Neural progenitor cell (in vitro differentiated cells): Measurements from ENCODE around the gene TOGARAM1. TPM values are rescaled to one million over a fixed set of nuclear protein-coding genes. Genes with fewer than 3 reads are reported as not detected.
A peak's percentile ranks its signal among the peaks of the same experiment; 100 is the strongest.

Experiments used
- DNase-seq: peaks from one replicate; pipeline ENCODE4 v3.0.0-alpha.2; 2016; ENCODE audit warnings: low spot score
- H2AFZ ChIP-seq: fragments of 200-600 bp; sonication (generic); replicated peaks from 2 replicates; pipeline ENCODE4 v1.6.1; 2016; ENCODE audit warnings: antibody characterized with exemption
- H3F3A ChIP-seq: fragments of 200-600 bp; sonication (generic); 2 replicates; pipeline ENCODE4 v1.6.1; 2016; ENCODE audit warnings: antibody characterized with exemption, low read depth
- H3K27ac ChIP-seq: fragments of 200-600 bp; sonication (generic); 2 replicates; pipeline ENCODE4 v1.5.1; 2016; ENCODE audit warnings: mild to moderate bottlenecking
- H3K27me3 ChIP-seq: fragments of 200-600 bp; sonication (generic); 2 replicates; pipeline ENCODE4 v1.6.1; 2016; ENCODE audit warnings: mild to moderate bottlenecking, moderate library complexity
- H3K36me3 ChIP-seq: fragments of 200-600 bp; sonication (generic); 2 replicates; pipeline ENCODE4 v1.5.1; 2016
- H3K4me1 ChIP-seq: fragments of 200-600 bp; sonication (generic); 2 replicates; pipeline ENCODE4 v1.6.1; 2016; ENCODE audit warnings: mixed run types
- H3K4me2 ChIP-seq: fragments of 200-600 bp; sonication (generic); 2 replicates; pipeline ENCODE4 v1.6.1; 2016
- H3K4me3 ChIP-seq: fragments of 200-600 bp; sonication (generic); 2 replicates; pipeline ENCODE4 v1.5.1; 2016
- H3K79me2 ChIP-seq: fragments of 200-600 bp; sonication (generic); 2 replicates; pipeline ENCODE4 v1.6.1; 2016; ENCODE audit warnings: low read depth
- H3K9ac ChIP-seq: fragments of 200-600 bp; sonication (generic); 2 replicates; pipeline ENCODE4 v1.6.1; 2016
- H3K9me3 ChIP-seq: fragments of 200-600 bp; sonication (generic); 2 replicates; pipeline ENCODE4 v1.5.1; 2016; ENCODE audit warnings: low read depth
- H4K20me1 ChIP-seq: fragments of 200-600 bp; sonication (generic); 2 replicates; pipeline ENCODE4 v1.6.1; 2016; ENCODE audit warnings: low read depth
- H3K27ac Mint-ChIP-seq: 3 replicates; pipeline ENCODE4 v1.8.0; 2021; ENCODE audit warnings: mixed read lengths
- H3K27me3 Mint-ChIP-seq: 2 replicates; pipeline ENCODE4 v1.8.0; 2022; ENCODE audit warnings: low read depth, mild to moderate bottlenecking, inconsistent platforms, moderate library complexity, mixed read lengths; ENCODE audit not compliant: insufficient read depth
- H3K36me3 Mint-ChIP-seq: 3 replicates; pipeline ENCODE4 v1.8.0; 2021; ENCODE audit warnings: mixed read lengths
- H3K4me1 Mint-ChIP-seq: 3 replicates; pipeline ENCODE4 v1.8.0; 2021; ENCODE audit warnings: mixed read lengths
- H3K4me3 Mint-ChIP-seq: 3 replicates; pipeline ENCODE4 v1.8.0; 2021; ENCODE audit warnings: mild to moderate bottlenecking, moderate library complexity, mixed read lengths
- H3K9me3 Mint-ChIP-seq: 3 replicates; pipeline ENCODE4 v1.8.0; 2020; ENCODE audit warnings: mixed read lengths
- EZH2 ChIP-seq: fragments of 200-600 bp; sonication (generic); IDR thresholded peaks from 2 replicates; pipeline ENCODE4 v1.6.1; 2017; ENCODE audit warnings: antibody characterized with exemption, mild to moderate bottlenecking, moderate library complexity
- EZH2phosphoT487 ChIP-seq: fragments of 200-600 bp; sonication (generic); IDR thresholded peaks from 2 replicates; pipeline ENCODE4 v1.6.1; 2017; ENCODE audit warnings: antibody characterized with exemption
- total RNA-seq: library from RNA; depleted of rRNA; stranded (reverse); fragments of >200 nt; gene quantifications from 2 replicates; pipeline ENCODE4 v1.2.3, GENCODE V29; 2015; ENCODE audit warnings: low replicate concordance
- TF ChIP-seq, protein P1 (sequence below): fragments of 200-600 bp; sonication (generic); IDR thresholded peaks from 2 replicates; pipeline ENCODE4 v1.5.1; 2017; ENCODE audit warnings: antibody characterized with exemption, mild to moderate bottlenecking

Gene TOGARAM1
- total RNA-seq, 1 donor from 2014 or later, result 23.1 TPM

DNA sequence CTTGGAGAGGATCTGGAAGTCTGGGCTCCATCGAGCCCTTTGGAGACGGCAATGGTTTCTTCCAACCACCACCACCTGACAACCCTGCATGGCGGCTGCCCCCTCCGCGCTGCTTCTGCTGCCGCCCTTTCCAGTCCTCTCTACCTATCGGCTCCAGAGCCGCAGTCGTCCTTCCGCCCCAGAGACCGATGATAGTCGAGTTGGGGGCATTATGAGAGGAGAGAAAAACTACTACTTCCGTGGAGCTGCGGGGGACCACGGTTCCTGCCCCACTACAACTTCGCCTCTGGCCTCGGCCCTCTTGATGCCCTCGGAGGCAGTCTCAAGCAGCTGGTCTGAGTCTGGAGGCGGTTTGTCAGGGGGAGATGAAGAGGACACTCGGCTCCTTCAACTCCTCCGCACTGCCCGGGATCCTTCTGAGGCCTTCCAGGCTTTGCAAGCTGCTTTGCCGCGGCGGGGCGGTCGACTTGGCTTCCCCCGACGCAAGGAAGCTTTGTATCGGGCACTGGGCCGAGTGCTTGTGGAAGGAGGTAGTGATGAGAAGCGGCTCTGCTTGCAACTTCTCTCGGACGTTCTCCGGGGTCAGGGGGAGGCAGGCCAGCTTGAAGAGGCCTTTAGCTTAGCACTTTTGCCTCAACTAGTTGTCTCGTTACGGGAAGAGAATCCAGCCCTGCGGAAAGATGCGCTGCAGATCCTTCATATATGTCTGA lies 499 bp downstream of the TOGARAM1 start:
- DNase-seq, result peak; percentile 66
- Mint-ChIP-seq H3K27ac (peak overlapping the region; percentile 85), H3K27me3 (no peaks in the 10 kb centered on the region), H3K4me3 (no peak overlapping the region), H3K9me3 (peaks cover 38% of the 10 kb centered on the region), H3K4me1 (peaks cover 27% of the 10 kb centered on the region), H3K36me3 (peaks cover 24% of the 10 kb centered on the region)
- Histone ChIP-seq H2AFZ (peak overlapping the region; percentile 83), H3K4me1 (peaks cover 15% of the 10 kb centered on the region), H3K27ac (peak overlapping the region; percentile 26), H4K20me1 (peaks cover 46% of the 10 kb centered on the region), H3K36me3 (no peaks in the 10 kb centered on the region), H3K9ac (peak overlapping the region; percentile 69), H3K79me2 (peaks cover 92% of the 10 kb centered on the region), H3F3A (peaks cover 20% of the 10 kb centered on the region), H3K27me3 (no peaks in the 10 kb centered on the region), H3K4me2 (peak overlapping the region; percentile 99), H3K4me3 (peak overlapping the region; percentile 78), H3K9me3 (no peaks in the 10 kb centered on the region)
- TF ChIP-seq EZH2phosphoT487 (no peak), EZH2 (no peak)
- TF ChIP-seq, protein P1, sequence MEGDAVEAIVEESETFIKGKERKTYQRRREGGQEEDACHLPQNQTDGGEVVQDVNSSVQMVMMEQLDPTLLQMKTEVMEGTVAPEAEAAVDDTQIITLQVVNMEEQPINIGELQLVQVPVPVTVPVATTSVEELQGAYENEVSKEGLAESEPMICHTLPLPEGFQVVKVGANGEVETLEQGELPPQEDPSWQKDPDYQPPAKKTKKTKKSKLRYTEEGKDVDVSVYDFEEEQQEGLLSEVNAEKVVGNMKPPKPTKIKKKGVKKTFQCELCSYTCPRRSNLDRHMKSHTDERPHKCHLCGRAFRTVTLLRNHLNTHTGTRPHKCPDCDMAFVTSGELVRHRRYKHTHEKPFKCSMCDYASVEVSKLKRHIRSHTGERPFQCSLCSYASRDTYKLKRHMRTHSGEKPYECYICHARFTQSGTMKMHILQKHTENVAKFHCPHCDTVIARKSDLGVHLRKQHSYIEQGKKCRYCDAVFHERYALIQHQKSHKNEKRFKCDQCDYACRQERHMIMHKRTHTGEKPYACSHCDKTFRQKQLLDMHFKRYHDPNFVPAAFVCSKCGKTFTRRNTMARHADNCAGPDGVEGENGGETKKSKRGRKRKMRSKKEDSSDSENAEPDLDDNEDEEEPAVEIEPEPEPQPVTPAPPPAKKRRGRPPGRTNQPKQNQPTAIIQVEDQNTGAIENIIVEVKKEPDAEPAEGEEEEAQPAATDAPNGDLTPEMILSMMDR, result no peak

DNA sequence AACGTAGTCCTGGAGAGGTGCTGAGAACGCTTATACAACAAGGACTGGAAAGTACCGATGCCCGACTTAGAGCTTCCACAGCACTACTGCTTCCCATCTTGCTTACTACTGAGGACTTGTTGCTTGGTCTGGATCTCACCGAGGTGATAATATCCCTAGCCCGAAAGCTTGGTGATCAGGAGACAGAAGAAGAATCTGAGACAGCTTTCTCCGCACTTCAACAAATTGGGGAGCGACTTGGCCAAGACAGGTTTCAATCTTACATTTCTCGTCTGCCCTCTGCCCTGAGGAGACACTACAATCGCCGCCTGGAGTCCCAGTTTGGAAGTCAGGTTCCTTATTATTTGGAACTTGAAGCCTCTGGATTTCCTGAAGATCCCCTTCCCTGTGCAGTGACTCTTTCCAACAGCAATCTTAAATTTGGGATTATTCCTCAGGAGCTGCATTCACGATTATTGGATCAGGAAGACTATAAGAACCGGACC lies 1.1 kb downstream of the TOGARAM1 start:
- Mint-ChIP-seq H3K36me3 (peaks cover 26% of the 10 kb centered on the region), H3K9me3 (peaks cover 41% of the 10 kb centered on the region), H3K27me3 (no peaks in the 10 kb centered on the region), H3K4me1 (peaks cover 29% of the 10 kb centered on the region), H3K27ac (peak overlapping the region; percentile 85), H3K4me3 (no peak overlapping the region)
- Histone ChIP-seq H3K9ac (peak overlapping the region; percentile 69), H3F3A (peaks cover 20% of the 10 kb centered on the region), H3K4me3 (peak overlapping the region; percentile 78), H3K4me2 (peak overlapping the region; percentile 99), H3K9me3 (no peaks in the 10 kb centered on the region), H2AFZ (peak overlapping the region; percentile 83), H3K79me2 (peaks cover 92% of the 10 kb centered on the region), H3K27me3 (no peaks in the 10 kb centered on the region), H3K36me3 (no peaks in the 10 kb centered on the region), H4K20me1 (peaks cover 40% of the 10 kb centered on the region), H3K4me1 (peaks cover 20% of the 10 kb centered on the region), H3K27ac (no peak overlapping the region)
- DNase-seq, result peak; percentile 35
- TF ChIP-seq, protein P1, result no peak
- TF ChIP-seq EZH2 (no peak), EZH2phosphoT487 (no peak)

GRCh38 chr14:44963775-44964380 lies 1.9 kb downstream of the TOGARAM1 start:
- Mint-ChIP-seq H3K4me1 (peaks cover 29% of the 10 kb centered on the region), H3K4me3 (no peak overlapping the region), H3K27me3 (no peaks in the 10 kb centered on the region), H3K36me3 (peaks cover 32% of the 10 kb centered on the region), H3K9me3 (peaks cover 48% of the 10 kb centered on the region), H3K27ac (no peak overlapping the region)
- Histone ChIP-seq H3K4me1 (peaks cover 20% of the 10 kb centered on the region), H3K4me3 (peak overlapping the region; percentile 78), H3K27me3 (no peaks in the 10 kb centered on the region), H3K79me2 (peaks cover 92% of the 10 kb centered on the region), H3F3A (peaks cover 20% of the 10 kb centered on the region), H3K4me2 (peak overlapping the region; percentile 99), H3K36me3 (no peaks in the 10 kb centered on the region), H3K9me3 (no peaks in the 10 kb centered on the region), H2AFZ (no peak overlapping the region), H3K27ac (no peak overlapping the region), H3K9ac (peak overlapping the region; percentile 69), H4K20me1 (peaks cover 34% of the 10 kb centered on the region)
- peak; percentile 51 for DNase-seq
- no peak for TF ChIP-seq EZH2
